Fibroblast of mammary gland (primary cell): ENCODE measurements around the gene SRGAP2B.
"Not testable (repeated sequence)": the region's sequence is repeated elsewhere in the genome, so short reads cannot be mapped to it uniquely, and the experiment has no call there.

ENCODE experiments used
- DNase-seq: peaks from one replicate; pipeline ENCODE4 v3.0.0-alpha.2; 2010; ENCODE audit warnings: low read depth
- H3K4me3 ChIP-seq: 2 replicates; pipeline ENCODE4 v1.5.1; 2011; ENCODE audit warnings: low read depth, mild to moderate bottlenecking, low read length, moderate library complexity; ENCODE audit not compliant: control insufficient read depth

SRGAP2B gene

DNA sequence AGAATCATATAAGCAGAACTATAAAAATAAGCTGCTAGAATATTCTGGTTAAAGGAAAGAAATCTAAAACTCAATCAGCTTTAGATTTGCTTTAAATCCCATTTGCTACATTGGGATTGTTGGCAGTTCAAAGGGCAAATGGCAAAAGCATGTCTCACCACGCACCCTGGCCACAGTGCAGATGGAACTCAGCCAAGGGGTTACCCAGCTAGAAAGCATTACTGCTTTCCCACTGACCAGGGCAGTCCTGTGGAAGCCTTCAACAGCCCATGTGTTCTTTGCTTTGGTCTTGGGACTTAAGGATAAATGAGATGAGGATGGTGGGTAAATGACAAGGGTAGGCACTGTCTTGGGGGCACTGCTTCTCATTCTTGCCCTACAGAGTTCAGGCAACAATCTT is 163.6 kb downstream of the SRGAP2B start:
- DNase-seq, result peak; percentile 1

DNA sequence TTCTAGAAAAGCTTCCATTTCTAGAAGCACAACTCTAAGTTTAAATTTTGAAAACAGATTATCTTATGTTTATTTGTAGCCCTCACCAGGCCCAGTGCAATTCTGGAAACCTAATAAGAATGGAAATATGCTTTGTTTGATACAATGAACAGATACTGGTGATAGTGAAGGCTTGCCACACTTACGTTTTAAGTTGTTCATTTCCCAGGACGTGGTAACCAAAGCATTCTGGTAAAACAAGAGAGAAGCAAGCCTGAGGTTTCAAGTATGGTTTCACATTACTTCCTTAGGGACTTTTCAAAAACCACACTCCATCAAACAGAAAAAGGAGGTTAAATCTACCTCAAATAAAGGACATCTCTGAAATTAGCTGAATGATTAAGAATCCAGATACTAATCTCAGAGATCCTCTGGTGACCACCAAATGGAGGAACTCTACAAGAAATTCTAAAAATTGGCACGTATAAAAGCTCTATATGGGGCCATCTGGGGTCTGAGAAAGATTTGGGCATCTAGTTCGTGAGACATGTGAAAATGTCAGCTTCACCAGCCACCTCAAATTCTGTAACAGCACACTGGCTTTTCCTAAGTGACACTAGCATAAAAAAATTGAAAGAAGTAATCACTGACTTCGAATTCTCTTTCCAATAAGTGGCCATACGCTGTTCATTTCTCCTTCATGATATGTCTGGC is 164.9 kb downstream of the SRGAP2B start:
- not testable (repeated sequence) for H3K4me3 ChIP-seq, DNase-seq

More for the DNA sequence above, 163.6 kb downstream of the SRGAP2B start:
- H3K4me3 ChIP-seq, result not testable (repeated sequence)

- not testable (repeated sequence) for H3K4me3 ChIP-seq, DNase-seq
Observed at GRCh38 chr1:144927292-144927691, 167.8 kb downstream of the SRGAP2B start.

GRCh38 chr1:144923640-144924039 is 171.5 kb downstream of the SRGAP2B start:
- not testable (repeated sequence) for DNase-seq, H3K4me3 ChIP-seq

DNA sequence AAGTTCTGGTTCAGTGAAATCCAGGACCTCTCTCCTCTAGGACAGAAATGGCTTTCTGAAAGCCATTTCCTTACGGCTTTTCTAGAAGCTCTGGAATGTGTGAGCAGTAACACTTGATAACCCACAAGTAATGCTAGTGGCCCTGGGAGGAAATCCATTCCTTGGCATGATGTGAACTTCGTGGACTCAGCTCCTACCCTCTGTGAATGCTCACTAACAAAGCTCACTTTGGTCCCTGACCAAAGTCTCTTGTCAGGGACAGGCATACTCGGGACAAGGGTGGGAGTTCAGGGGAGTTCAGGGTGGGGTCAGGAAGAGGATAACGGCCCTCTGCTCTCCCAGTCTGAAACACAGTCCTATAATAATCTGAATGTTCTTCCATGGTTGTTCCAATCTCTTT is 172.3 kb downstream of the SRGAP2B start:
- H3K4me3 ChIP-seq, DNase-seq: not testable (repeated sequence)

GRCh38 chr1:144919106-144919505 is 176.0 kb downstream of the SRGAP2B start:
- H3K4me3 ChIP-seq, DNase-seq: not testable (repeated sequence)

GRCh38 chr1:144918027-144918603 is 177.0 kb downstream of the SRGAP2B start:
- not testable (repeated sequence) for H3K4me3 ChIP-seq, DNase-seq

GRCh38 chr1:144917154-144918026 is 177.7 kb downstream of the SRGAP2B start:
- not testable (repeated sequence) for H3K4me3 ChIP-seq, DNase-seq

- DNase-seq, H3K4me3 ChIP-seq: not testable (repeated sequence)
Observed at GRCh38 chr1:144913977-144914734, 181.0 kb downstream of the SRGAP2B start.

DNA sequence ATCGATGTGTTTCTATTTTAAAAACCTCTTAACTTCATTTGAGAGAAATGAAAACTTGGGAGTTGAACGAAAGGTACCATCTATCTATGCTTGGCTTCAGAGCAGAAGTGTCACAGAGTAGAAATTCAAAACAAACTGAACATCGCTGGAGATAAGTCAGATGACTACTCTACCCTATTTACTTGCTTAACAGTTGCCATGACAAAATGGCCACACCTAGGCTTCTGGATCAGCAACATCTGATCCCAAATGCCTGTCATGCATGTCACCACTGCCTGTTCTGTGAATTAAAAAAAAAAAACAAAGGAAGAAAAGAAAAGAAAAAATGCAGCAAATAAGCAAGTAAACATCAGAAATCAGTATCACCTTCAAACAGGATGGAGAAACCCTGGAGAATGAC is 181.7 kb downstream of the SRGAP2B start:
- H3K4me3 ChIP-seq, DNase-seq: not testable (repeated sequence)

DNA sequence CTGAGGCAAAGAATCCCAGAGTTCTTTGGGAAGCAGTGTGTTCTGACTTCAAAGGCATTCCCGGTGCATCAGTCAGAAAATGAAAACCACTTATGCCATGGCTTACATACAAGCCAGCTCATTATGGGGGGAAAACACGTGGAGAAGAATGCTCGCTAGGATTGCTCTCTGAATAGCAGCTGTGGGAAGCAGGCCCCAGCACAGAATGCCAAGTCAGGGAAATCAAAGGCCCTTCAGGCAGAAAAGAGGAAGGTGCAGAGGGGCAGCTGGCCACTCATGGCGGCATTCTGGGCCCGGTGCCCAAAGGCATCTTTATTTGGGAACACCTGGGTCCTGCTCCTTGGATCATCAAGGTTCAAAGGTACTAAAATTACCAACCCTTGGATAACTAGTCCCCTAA is 184.4 kb downstream of the SRGAP2B start:
- DNase-seq, H3K4me3 ChIP-seq: not testable (repeated sequence)

DNA sequence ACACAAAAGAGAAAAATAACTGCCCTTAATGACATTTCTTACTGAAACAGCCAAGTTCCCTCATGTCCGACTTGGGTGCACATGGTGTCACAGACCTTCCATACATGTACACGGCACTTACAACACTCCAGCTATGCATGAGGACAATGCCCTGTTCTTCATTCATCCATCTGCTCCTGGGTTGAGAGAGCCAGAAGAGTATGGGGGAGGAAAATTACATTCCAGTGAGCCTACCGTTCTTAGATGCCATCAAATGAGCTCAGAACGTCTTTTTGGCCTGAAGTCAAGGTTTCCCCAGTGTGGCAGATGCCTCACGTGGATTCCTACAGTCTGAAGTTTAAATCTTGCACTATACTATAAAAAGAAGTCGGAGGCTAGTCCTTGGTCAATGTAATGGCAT is 194.3 kb downstream of the SRGAP2B start:
- not testable (repeated sequence) for H3K4me3 ChIP-seq, DNase-seq

DNA sequence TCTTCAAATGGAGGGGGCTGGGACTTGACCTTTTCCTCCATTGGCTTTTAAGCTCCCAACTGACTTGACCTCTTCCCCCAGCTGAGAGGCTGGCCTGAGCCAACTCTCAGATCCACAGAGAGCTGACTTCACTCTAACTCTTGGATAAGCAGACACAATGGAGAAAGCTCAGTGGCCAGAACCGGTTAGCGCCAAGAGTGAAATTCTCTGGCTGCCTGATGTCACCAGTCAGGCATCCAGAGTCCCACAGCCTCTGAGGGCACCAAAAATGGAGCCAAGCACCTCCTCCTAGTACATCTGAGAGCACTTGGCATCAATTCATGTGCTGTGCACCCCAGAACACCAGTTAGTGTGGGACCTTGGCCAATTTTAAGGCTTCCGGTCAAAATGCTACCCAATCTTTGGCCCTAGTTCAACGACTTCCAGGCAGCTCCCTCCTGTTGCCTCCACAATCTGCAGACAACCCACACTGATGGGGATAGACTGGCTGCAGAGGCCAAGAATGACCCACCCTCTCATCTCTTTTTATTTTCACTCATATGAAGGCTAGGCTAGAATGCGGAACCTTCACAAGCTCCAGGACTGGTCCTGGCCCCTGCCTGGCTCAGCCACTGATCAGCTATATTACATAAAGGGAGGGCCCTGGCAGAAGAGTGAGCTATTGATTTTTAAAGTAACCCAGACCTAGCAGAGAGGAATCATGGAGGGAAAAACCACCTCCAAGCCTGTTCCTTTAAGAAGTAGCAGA is 200.5 kb downstream of the SRGAP2B start:
- H3K4me3 ChIP-seq, DNase-seq: not testable (repeated sequence)

DNA sequence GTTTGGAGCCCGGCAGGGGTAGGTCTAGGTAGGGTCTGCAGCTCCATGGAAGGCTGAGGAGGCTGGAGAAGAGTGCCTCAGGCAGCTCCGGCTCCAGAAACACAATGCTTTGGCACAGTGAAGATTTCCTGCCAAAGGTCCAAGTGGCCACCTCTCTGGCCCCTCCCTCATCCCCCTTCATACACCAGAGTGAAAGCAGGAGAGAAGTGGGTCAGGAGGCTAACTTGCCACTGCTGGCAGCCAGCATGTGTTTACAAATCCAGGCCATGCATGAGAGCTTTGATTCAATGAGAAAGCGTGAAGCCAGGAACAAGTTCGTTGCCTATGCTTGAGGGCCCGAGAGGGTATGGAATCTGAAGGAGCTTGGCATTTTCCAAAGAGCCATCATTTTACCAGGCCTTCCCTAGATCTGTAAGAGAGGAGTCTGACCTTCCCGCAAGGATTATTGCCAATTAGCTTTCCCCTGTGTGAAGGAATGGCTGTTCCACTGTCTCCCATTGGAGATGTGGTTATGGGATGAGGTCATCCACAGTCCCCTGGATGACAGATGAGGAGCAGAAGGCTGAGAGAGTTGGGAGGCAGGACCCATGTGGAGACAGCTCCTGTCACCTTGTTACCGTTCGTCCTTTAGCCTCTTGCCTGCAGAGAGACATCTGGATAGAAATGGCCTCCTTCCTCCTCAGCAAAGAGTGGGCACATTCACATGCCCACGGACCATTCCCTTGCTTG is 201.3 kb downstream of the SRGAP2B start:
- not testable (repeated sequence) for H3K4me3 ChIP-seq, DNase-seq

DNA sequence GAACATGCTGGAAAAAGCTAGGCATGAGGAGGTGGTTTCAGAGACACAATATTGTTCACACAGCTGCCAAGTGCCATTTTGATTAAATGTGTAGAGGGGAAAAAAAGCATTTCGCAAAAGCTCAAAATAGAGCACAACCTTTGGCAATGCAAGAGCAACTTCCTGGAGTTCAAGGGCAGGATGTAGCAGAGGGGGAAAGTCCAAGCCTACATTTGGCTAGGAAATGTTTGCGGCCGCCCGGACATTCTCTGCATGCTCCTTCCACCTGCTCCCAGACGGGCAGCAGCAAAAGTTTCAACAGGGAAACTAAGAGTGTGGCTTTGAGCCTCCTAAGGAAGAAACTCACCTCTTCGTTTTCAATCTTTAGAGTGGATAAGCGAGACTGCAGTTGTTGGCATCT is 202.1 kb downstream of the SRGAP2B start:
- not testable (repeated sequence) for DNase-seq, H3K4me3 ChIP-seq

DNA sequence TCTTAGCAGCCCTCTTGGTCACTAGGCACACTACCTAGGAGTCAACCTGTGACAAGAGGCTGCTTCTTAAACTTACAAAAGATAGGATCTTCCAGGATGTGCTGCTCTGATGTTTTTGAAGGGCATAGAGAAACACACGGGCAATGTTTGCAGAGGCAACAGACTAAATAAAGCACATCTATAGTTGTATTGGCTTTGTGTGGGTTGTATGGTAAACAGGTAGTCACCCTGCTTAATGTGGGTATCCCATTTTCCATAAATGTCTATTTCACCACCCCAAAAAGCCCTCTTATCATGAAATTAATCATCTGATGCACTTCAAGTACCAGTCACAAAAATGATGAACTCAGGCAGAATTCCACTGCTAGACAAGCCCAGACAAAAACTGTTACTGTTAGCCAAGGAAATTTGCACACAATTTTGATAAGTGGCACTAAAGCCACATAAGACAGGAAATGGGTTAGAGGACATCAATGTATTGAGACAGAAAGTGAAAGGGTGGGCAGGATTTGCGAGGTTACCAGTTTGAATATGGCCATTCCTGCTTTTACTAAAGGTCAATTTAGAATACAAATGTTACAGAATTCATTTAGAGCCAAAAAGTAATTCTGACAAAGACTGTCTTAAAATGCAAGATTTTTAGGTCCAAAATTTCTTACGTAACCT is 205.5 kb downstream of the SRGAP2B start:
- DNase-seq, result not testable (repeated sequence)

DNA sequence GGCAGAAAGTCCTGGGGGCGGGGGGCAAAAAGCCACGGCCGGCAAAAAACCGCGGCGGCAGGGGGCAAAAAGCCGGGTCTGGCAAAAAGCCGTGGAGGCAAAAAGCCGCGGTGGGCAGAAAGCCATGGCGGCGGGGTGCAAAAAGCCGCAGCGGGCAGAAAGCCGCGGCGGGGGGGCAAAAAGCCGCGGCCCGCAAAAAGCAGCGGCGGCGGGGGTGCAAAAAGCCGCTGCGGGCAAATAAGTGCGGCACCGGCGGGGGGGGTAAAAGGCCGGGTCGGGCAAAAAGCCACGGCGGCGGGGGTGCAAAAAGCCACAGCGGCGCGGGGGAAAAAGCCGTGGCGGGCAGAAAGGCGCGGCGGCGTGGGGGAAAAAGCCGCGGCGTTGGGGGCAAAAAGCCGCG is 212.1 kb downstream of the SRGAP2B start:
- DNase-seq, result not testable (repeated sequence)
- peak overlapping the region; percentile 19 for H3K4me3 ChIP-seq

More for the DNA sequence above, 205.5 kb downstream of the SRGAP2B start:
- not testable (repeated sequence) for H3K4me3 ChIP-seq
